Stimulated activated CD8-positive, alpha-beta memory T cell treated with anti-CD3 and anti-CD28 coated beads, Interleukin-12 subunit alpha, Interleukin-12 subunit beta, amount 100 ng/mL, for 1 hour (primary cell): ENCODE measurements around the gene FLRT2.

Experiments
- DNase-seq: peaks from one replicate; pipeline ENCODE4 v3.0.0-alpha.2; 2020; ENCODE audit warnings: low read depth

The FLRT2 gene

GRCh38 chr14:85660243-85660922, 130.4 kb downstream of the FLRT2 start:
- no peak for DNase-seq

GRCh38 chr14:85662096-85662495, 132.2 kb downstream of the FLRT2 start:
- DNase-seq = no peak

GRCh38 chr14:85663256-85663655, 133.3 kb downstream of the FLRT2 start:
- no peak for DNase-seq

GRCh38 chr14:85663667-85664066, 133.7 kb downstream of the FLRT2 start:
- DNase-seq = no peak

- DNase-seq = no peak
Observed at GRCh38 chr14:85675957-85676356, 146.0 kb downstream of the FLRT2 start.

GRCh38 chr14:85686908-85687307, 157.0 kb downstream of the FLRT2 start:
- no peak for DNase-seq

- no peak for DNase-seq
Observed at GRCh38 chr14:85687456-85687855, 157.5 kb downstream of the FLRT2 start.

- DNase-seq = no peak
Observed at GRCh38 chr14:85688006-85688405, 158.1 kb downstream of the FLRT2 start.

GRCh38 chr14:85695300-85695699, 165.4 kb downstream of the FLRT2 start:
- DNase-seq = no peak

- DNase-seq = no peak
Observed at GRCh38 chr14:85701116-85701515, 171.2 kb downstream of the FLRT2 start.

GRCh38 chr14:85701763-85702162, 171.8 kb downstream of the FLRT2 start:
- no peak for DNase-seq

GRCh38 chr14:85702191-85702590, 172.2 kb downstream of the FLRT2 start:
- DNase-seq = no peak

- no peak for DNase-seq
Observed at GRCh38 chr14:85702997-85703396, 173.1 kb downstream of the FLRT2 start.
